ENCODE results near the gene COL10A1. TPM values are rescaled to one million over a fixed set of nuclear protein-coding genes. Genes with fewer than 3 reads are reported as not detected.

The COL10A1 gene
- total RNA-seq, 3 donors from 2014 or later (not counting 1 experiment from before 2014, with no cell fraction given), result not detected

DNA sequence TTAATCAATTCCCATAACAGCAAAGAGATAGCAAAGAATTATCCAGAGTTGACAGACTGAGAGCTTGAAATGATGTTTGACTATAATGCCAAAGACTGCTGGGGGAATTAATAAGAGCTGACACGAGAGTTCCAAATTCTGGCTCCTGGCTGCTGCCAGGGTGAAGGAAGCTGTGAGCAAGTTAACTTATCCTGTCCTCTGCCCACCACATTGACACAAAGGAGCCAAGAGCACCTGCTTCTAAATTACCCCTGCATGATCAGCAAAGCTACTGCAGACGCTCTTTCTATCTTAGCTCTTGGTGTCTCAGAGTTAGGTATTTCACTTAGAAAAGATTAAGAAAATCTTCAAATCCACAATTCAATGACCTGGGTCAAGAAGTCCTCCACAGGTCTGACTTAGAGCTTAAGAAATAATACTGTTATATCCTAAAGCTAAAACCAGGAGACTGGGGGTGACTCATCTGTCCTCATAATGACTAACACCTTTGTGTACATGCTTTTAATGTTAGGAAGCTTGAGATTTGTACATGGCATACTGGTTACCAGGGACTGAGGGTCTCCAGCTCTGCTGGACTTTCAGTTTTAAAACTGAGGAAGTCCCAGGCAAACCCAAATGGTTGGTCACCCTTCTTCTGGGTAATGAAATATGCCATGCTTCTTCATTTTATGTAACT lies 52.0 kb downstream of the COL10A1 start:
- no peaks in the 10 kb centered on the region for H3K9me3 Mint-ChIP-seq
- 91% methylated on average over 2 of the region's 2 CpGs for WGBS (ENCODE audit: insufficient coverage)
- no peaks in the 10 kb centered on the region for H3K36me3 Mint-ChIP-seq
- ATAC-seq (no peak), DNase-seq (no peak)
- no peak overlapping the region for H3K27ac Mint-ChIP-seq
- TF ChIP-seq, protein P1, sequence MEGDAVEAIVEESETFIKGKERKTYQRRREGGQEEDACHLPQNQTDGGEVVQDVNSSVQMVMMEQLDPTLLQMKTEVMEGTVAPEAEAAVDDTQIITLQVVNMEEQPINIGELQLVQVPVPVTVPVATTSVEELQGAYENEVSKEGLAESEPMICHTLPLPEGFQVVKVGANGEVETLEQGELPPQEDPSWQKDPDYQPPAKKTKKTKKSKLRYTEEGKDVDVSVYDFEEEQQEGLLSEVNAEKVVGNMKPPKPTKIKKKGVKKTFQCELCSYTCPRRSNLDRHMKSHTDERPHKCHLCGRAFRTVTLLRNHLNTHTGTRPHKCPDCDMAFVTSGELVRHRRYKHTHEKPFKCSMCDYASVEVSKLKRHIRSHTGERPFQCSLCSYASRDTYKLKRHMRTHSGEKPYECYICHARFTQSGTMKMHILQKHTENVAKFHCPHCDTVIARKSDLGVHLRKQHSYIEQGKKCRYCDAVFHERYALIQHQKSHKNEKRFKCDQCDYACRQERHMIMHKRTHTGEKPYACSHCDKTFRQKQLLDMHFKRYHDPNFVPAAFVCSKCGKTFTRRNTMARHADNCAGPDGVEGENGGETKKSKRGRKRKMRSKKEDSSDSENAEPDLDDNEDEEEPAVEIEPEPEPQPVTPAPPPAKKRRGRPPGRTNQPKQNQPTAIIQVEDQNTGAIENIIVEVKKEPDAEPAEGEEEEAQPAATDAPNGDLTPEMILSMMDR (IDR thresholded peaks at IDR 0.05), result no peak
- H3K27me3 Mint-ChIP-seq (ENCODE audit: low read depth in 2 of 2), result peaks cover 3 to 22% of the 10 kb centered on the region in 2 donors
- H3K9me3 ChIP-seq (ENCODE audit: control insufficient read depth, insufficient read depth, low read length), result no peaks in the 10 kb centered on the region
- H3K4me1 ChIP-seq (ENCODE audit: control insufficient read depth, insufficient read depth, low read length), result no peaks in the 10 kb centered on the region
- H3K4me3 Mint-ChIP-seq, result no peak overlapping the region
- no peaks in the 10 kb centered on the region for H3K36me3 ChIP-seq (ENCODE audit: control insufficient read depth, insufficient read depth, low read length)
- intact Hi-C loops (cut with micrococcal nuclease), result no loop called here
- H3K4me3 ChIP-seq (ENCODE audit: low read length), result no peak overlapping the region
- H3K27ac ChIP-seq (ENCODE audit: low read length), result no peak overlapping the region
- H3K27me3 ChIP-seq (ENCODE audit: control insufficient read depth, insufficient read depth, low read length), result no peaks in the 10 kb centered on the region
- no peaks in the 10 kb centered on the region for H3K4me1 Mint-ChIP-seq

DNA sequence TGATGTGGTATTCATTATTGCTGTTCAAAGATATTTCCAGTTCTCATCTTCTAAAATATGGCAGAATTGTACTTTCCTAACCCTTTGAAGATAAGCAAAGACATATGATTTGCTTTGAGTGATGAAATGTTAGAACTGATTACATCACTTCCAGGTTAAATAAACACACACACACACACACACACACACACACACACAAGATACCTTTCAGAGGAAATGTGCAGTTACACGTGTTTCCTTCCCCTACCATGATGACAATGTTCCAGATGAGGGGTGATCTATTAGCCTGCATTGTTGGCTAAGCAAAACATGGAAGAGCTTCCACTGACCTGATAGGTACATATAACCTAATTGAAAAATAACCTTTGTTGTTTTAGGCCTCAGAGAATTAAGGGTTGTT lies 53.6 kb downstream of the COL10A1 start:
- Mint-ChIP-seq H3K9me3 (no peaks in the 10 kb centered on the region), H3K36me3 (no peaks in the 10 kb centered on the region), H3K27ac (no peak overlapping the region), H3K4me1 (no peaks in the 10 kb centered on the region), H3K4me3 (no peak overlapping the region), H3K27me3 (ENCODE audit: low read depth in 2 of 2) (peaks cover 5 to 9% of the 10 kb centered on the region in 2 donors)
- Histone ChIP-seq H3K36me3 (ENCODE audit: control insufficient read depth, insufficient read depth, low read length) (no peaks in the 10 kb centered on the region), H3K4me1 (ENCODE audit: control insufficient read depth, insufficient read depth, low read length) (no peaks in the 10 kb centered on the region), H3K27me3 (ENCODE audit: control insufficient read depth, insufficient read depth, low read length) (peaks cover 3% of the 10 kb centered on the region), H3K27ac (ENCODE audit: low read length) (no peak overlapping the region), H3K9me3 (ENCODE audit: control insufficient read depth, insufficient read depth, low read length) (no peaks in the 10 kb centered on the region), H3K4me3 (ENCODE audit: low read length) (no peak overlapping the region)
- WGBS (ENCODE audit: insufficient coverage), result 17% methylated on average over 1 of the region's 1 CpG
- intact Hi-C loops (cut with micrococcal nuclease), result no loop called here
- ATAC-seq (no peak), DNase-seq (no peak)
- TF ChIP-seq, protein P1 (IDR thresholded peaks at IDR 0.05), result no peak

DNA sequence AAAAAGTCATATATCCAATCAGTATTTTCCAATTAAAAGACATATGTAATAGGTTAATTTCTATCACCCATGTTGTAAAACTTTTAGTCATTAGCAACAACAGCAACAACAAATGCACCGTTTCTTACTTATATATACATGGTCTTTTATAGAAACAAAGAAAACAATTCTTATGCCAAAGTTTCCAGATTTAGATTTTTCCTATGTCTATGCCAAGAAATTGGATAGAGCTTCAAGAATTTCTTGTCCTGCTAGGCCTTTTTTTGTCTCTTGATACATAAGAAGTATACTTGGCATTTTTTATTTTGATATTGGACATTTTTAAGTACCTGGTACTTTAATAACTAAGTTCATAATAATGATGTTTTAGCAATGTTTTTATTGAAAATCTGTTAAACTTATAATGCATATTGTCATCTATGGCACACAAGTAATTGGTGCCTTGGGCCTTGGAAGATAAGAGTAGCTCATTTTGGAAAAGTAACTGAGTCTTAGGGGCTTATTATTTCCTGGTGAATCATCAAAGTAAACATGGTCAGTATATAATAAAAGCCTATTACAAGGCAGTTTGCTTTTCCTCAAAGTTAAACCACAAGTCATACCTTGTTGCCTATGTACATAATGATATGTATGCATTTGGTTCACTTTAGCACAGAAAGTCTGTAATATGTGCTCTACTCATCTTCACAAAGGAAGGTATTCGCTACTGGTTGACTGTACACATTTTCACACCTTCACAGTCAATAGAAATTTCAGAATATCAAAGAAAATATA lies 55.1 kb downstream of the COL10A1 start:
- peaks cover 3% of the 10 kb centered on the region for H3K27me3 ChIP-seq (ENCODE audit: control insufficient read depth, insufficient read depth, low read length)
- no peak for ATAC-seq
- no peak overlapping the region for H3K4me3 Mint-ChIP-seq
- no peaks in the 10 kb centered on the region for H3K9me3 ChIP-seq (ENCODE audit: control insufficient read depth, insufficient read depth, low read length)
- TF ChIP-seq, protein P1 (IDR thresholded peaks at IDR 0.05), result no peak
- H3K27ac Mint-ChIP-seq, result no peak overlapping the region
- intact Hi-C loops (cut with micrococcal nuclease), result no loop called here
- no peak for DNase-seq
- no peaks in the 10 kb centered on the region for H3K36me3 Mint-ChIP-seq
- peaks cover 4 to 8% of the 10 kb centered on the region in 2 donors for H3K27me3 Mint-ChIP-seq (ENCODE audit: low read depth in 2 of 2)
- no peak overlapping the region for H3K27ac ChIP-seq (ENCODE audit: low read length)
- no peaks in the 10 kb centered on the region for H3K9me3 Mint-ChIP-seq
- no peaks in the 10 kb centered on the region for H3K4me1 Mint-ChIP-seq
- no peak overlapping the region for H3K4me3 ChIP-seq (ENCODE audit: low read length)
- 94% methylated on average over 2 of the region's 2 CpGs for WGBS (ENCODE audit: insufficient coverage)
- H3K4me1 ChIP-seq (ENCODE audit: control insufficient read depth, insufficient read depth, low read length), result no peaks in the 10 kb centered on the region
- H3K36me3 ChIP-seq (ENCODE audit: control insufficient read depth, insufficient read depth, low read length), result no peaks in the 10 kb centered on the region
